Testis (tissue), 2 donors: ENCODE measurements around the gene EPRS1.

Experiments used
- CTCF ChIP-seq, 3 experiments: fragments of 450-650 bp in 2 of 3; fragments of 200-600 bp in 1 of 3; sonication (generic) in 1 of 3; IDR thresholded peaks; one replicate each; pipeline ENCODE4 v1.5.1; 2016 to 2019; ENCODE audit warnings: antibody characterized with exemption in 3 of 3, mild to moderate bottlenecking in 2 of 3, moderate library complexity in 1 of 3
- POLR2A ChIP-seq: fragments of 450-650 bp; IDR thresholded peaks from one replicate; pipeline ENCODE4 v1.6.1; 2017; ENCODE audit warnings: antibody characterized with exemption, mild to moderate bottlenecking, moderate library complexity

GRCh38 chr1:220038640-220039039 is 7.7 kb downstream of the EPRS1 start:
- TF ChIP-seq CTCF (IDR thresholded peaks at IDR 0.05) (no peak), POLR2A (no peak)
